ENCODE measurements around the gene CALN1.

CALN1 gene

DNA sequence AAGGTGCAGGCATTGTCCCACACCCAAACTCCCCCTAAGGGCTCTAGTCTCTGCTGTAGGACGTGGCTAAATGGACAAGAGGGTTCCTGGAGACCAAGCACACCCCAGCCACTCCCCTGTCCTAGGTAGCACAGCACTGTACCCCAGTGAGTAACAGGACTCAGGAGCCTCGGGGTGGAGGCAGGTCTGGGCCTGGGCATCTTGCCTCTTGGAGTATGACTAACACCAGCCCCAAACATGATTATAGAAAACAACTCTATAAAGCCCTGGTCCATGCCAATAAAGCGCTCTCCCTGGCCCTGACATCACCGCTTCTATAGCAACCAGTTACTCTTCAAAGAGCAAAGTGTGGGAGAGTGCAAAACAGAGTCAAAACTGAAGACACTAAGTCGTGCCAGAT is 195.0 kb downstream of the CALN1 start (continued):
- TF ChIP-seq ZNF214 (tag by site-specific recombination; IDR thresholded peaks at IDR 0.05; ENCODE audit: borderline replicate concordance) (no peak), HIC1 (tag by site-specific recombination; IDR thresholded peaks at IDR 0.05) (no peak), ZBTB17 (tag by site-specific recombination; IDR thresholded peaks at IDR 0.05) (no peak), ZNF600 (tag by site-specific recombination; IDR thresholded peaks at IDR 0.05) (no peak), ZNF776 (tag by site-specific recombination; IDR thresholded peaks at IDR 0.05; ENCODE audit: borderline replicate concordance) (no peak), ZNF341 (tag by site-specific recombination; IDR thresholded peaks at IDR 0.05; ENCODE audit: low read depth) (no peak), ZNF561 (tag by site-specific recombination; IDR thresholded peaks at IDR 0.05; ENCODE audit: borderline replicate concordance) (no peak)
- TF ChIP-seq, protein P1, sequence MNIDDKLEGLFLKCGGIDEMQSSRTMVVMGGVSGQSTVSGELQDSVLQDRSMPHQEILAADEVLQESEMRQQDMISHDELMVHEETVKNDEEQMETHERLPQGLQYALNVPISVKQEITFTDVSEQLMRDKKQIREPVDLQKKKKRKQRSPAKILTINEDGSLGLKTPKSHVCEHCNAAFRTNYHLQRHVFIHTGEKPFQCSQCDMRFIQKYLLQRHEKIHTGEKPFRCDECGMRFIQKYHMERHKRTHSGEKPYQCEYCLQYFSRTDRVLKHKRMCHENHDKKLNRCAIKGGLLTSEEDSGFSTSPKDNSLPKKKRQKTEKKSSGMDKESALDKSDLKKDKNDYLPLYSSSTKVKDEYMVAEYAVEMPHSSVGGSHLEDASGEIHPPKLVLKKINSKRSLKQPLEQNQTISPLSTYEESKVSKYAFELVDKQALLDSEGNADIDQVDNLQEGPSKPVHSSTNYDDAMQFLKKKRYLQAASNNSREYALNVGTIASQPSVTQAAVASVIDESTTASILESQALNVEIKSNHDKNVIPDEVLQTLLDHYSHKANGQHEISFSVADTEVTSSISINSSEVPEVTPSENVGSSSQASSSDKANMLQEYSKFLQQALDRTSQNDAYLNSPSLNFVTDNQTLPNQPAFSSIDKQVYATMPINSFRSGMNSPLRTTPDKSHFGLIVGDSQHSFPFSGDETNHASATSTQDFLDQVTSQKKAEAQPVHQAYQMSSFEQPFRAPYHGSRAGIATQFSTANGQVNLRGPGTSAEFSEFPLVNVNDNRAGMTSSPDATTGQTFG (tag by site-specific recombination; IDR thresholded peaks at IDR 0.05; ENCODE audit: borderline replicate concordance) = no peak

- ChIA-PET CTCF (no interaction called here), POLR2A (no interaction called here)
- H3K4me1 ChIP-seq (ENCODE audit: control insufficient read depth, insufficient read depth, low read length) = no peaks in the 10 kb centered on the region
- no peak overlapping the region for H3K4me3 ChIP-seq (ENCODE audit: low read depth, low read length)
- H3K9me3 ChIP-seq (ENCODE audit: control insufficient read depth, insufficient read depth, low read depth, low read length) = no peaks in the 10 kb centered on the region
- no peak overlapping the region for H3K27ac ChIP-seq (ENCODE audit: extremely low read depth, low read depth, low read length)
- H3K36me3 ChIP-seq (ENCODE audit: control insufficient read depth in 2 of 2, insufficient read depth in 1 of 2, low read length in 2 of 2) = no peaks in the 10 kb centered on the region
- TF ChIP-seq ZNF677 (tag by site-specific recombination; IDR thresholded peaks at IDR 0.05) = no peak
- no peak for TF ChIP-seq ZNF513 (tag by site-specific recombination; IDR thresholded peaks at IDR 0.05)
- TF ChIP-seq ZNF223 (tag by site-specific recombination; IDR thresholded peaks at IDR 0.05) = no peak
- TF ChIP-seq BCL11A (tag by site-specific recombination; IDR thresholded peaks at IDR 0.05; ENCODE audit: low read depth) = no peak
- TF ChIP-seq, protein P2, sequence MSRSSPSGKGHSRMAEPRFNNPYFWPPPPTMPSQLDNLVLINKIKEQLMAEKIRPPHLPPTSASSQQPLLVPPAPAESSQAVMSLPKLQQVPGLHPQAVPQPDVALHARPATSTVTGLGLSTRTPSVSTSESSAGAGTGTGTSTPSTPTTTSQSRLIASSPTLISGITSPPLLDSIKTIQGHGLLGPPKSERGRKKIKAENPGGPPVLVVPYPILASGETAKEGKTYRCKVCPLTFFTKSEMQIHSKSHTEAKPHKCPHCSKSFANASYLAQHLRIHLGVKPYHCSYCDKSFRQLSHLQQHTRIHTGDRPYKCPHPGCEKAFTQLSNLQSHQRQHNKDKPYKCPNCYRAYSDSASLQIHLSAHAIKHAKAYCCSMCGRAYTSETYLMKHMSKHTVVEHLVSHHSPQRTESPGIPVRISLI (tag by site-specific recombination; IDR thresholded peaks at IDR 0.05) = no peak
- TF ChIP-seq KLF10 (tag by site-specific recombination; IDR thresholded peaks at IDR 0.05) = no peak
Observed at GRCh38 chr7:72213769-72214168, 198.4 kb downstream of the CALN1 start.

GRCh38 chr7:72213081-72213480 is 199.1 kb downstream of the CALN1 start:
- no peaks in the 10 kb centered on the region for H3K9me3 ChIP-seq (ENCODE audit: control insufficient read depth, insufficient read depth, low read depth, low read length)
- H3K27ac ChIP-seq (ENCODE audit: extremely low read depth, low read depth, low read length) = no peak overlapping the region
- CTCF ChIA-PET = no interaction called here
- H3K36me3 ChIP-seq (ENCODE audit: control insufficient read depth in 2 of 2, insufficient read depth in 1 of 2, low read length in 2 of 2) = no peaks in the 10 kb centered on the region
- POLR2A ChIA-PET = no interaction called here
- no peak overlapping the region for H3K4me3 ChIP-seq (ENCODE audit: low read depth, low read length)
- H3K4me1 ChIP-seq (ENCODE audit: control insufficient read depth, insufficient read depth, low read length) = no peaks in the 10 kb centered on the region
- TF ChIP-seq, protein P3, sequence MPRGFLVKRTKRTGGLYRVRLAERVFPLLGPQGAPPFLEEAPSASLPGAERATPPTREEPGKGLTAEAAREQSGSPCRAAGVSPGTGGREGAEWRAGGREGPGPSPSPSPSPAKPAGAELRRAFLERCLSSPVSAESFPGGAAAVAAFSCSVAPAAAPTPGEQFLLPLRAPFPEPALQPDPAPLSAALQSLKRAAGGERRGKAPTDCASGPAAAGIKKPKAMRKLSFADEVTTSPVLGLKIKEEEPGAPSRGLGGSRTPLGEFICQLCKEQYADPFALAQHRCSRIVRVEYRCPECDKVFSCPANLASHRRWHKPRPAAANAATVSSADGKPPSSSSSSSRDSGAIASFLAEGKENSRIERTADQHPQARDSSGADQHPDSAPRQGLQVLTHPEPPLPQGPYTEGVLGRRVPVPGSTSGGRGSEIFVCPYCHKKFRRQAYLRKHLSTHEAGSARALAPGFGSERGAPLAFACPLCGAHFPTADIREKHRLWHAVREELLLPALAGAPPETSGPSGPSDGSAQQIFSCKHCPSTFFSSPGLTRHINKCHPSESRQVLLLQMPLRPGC (tag by site-specific recombination; IDR thresholded peaks at IDR 0.05) = no peak
- TF ChIP-seq ZNF529 (tag by site-specific recombination; IDR thresholded peaks at IDR 0.05; ENCODE audit: insufficient replicate concordance) (no peak), ZBTB48 (tag by site-specific recombination; IDR thresholded peaks at IDR 0.05) (no peak), ZFP69B (tag by site-specific recombination; IDR thresholded peaks at IDR 0.05) (no peak), ZNF585B (tag by site-specific recombination; IDR thresholded peaks at IDR 0.05) (no peak), ZEB2 (tag by site-specific recombination; IDR thresholded peaks at IDR 0.05) (no peak), SALL2 (tag by site-specific recombination; IDR thresholded peaks at IDR 0.05; ENCODE audit: borderline replicate concordance) (no peak), ZNF121 (tag by site-specific recombination; IDR thresholded peaks at IDR 0.05) (no peak), ZBTB21 (tag by site-specific recombination; IDR thresholded peaks at IDR 0.05) (no peak), ZNF555 (tag by site-specific recombination; conservative IDR thresholded peaks at IDR 0.05) (no peak)
